Activated T-cell treated with anti-CD3 and anti-CD28 coated beads, Interleukin-2, amount 50 U/mL, for 72 hours (primary cell): Measurements from ENCODE around the gene MRPS34. TPM values are rescaled to one million over a fixed set of nuclear protein-coding genes. Genes with fewer than 3 reads are reported as not detected.
A peak's percentile ranks its signal among the peaks of the same experiment; 100 is the strongest.

Experiments
- ATAC-seq, 2 donors: fragments of 150-1000 bp; cut with Tn5 transposase; replicated peaks in 1 of 2; 2 replicates each; pipeline ENCODE4 v1.10.0; 2021; ENCODE audit warnings: moderate library complexity in 2 of 2, mild to moderate bottlenecking in 1 of 2
- DNase-seq, 2 donors: peaks; one replicate each; pipeline ENCODE4 v3.0.0; 2021 to 2022; ENCODE audit warnings: mixed read lengths in 1 of 2
- H3K27ac Mint-ChIP-seq: one replicate; pipeline ENCODE4 v1.8.0; 2022; ENCODE audit warnings: mild to moderate bottlenecking, moderate library complexity, mixed read lengths
- H3K27me3 Mint-ChIP-seq: one replicate; pipeline ENCODE4 v1.8.0; 2022; ENCODE audit warnings: low read depth, mixed read lengths
- H3K36me3 Mint-ChIP-seq, 2 donors: one replicate each; pipeline ENCODE4 v1.8.0; 2022; ENCODE audit warnings: mixed read lengths in 2 of 2, mild to moderate bottlenecking in 1 of 2; ENCODE audit not compliant: insufficient read depth in 2 of 2
- H3K4me1 Mint-ChIP-seq: one replicate; pipeline ENCODE4 v1.8.0; 2022; ENCODE audit warnings: low read depth, mixed read lengths
- H3K4me3 Mint-ChIP-seq, 2 donors: one replicate each; pipeline ENCODE4 v1.8.0; 2022; ENCODE audit warnings: mild to moderate bottlenecking in 2 of 2, mixed read lengths in 2 of 2, moderate library complexity in 2 of 2
- H3K9me3 Mint-ChIP-seq, 2 donors: one replicate each; pipeline ENCODE4 v1.8.0; 2022; ENCODE audit warnings: mixed read lengths in 2 of 2
- total RNA-seq, 2 donors: library from RNA; stranded (reverse); gene quantifications; one replicate each; pipeline ENCODE4 v1.2.3, GENCODE V29; 2022

MRPS34 gene
- total RNA-seq, result 100 to 1,000 TPM in 1 of 2 donors, 10 to 100 TPM in 1; 86.0 to 123 TPM

GRCh38 chr16:1772908-1773702 is at the start of gene MRPS34:
Gene MRPS34, minus strand, starts transcription at chr16:1773134. Its CDS starts 15 bp downstream, at chr16:1773119.
- peak; percentile 64 to 70 for ATAC-seq
- Mint-ChIP-seq H3K27me3 (no peaks in the 10 kb centered on the region), H3K4me1 (peaks cover 14% of the 10 kb centered on the region), H3K27ac (peak within 1 kb of the TSS; percentile 95), H3K4me3 (peak within 1 kb of the TSS; percentile 95 to 100), H3K36me3 (peaks cover 4 to 6% of the 10 kb centered on the region in 2 donors), H3K9me3 (no peaks in the 10 kb centered on the region)
- peak; percentile 87 to 89 for DNase-seq

GRCh38 chr16:1821861-1822611 is 49.1 kb upstream of the MRPS34 start:
- Mint-ChIP-seq H3K27me3 (no peaks in the 10 kb centered on the region), H3K4me1 (peaks cover 8% of the 10 kb centered on the region), H3K9me3 (no peaks in the 10 kb centered on the region), H3K4me3 (no peak overlapping the region), H3K27ac (no peak overlapping the region), H3K36me3 (peaks cover 0 to 2% of the 10 kb centered on the region in 2 donors)
- no peak for DNase-seq
- ATAC-seq, result no peak

DNA sequence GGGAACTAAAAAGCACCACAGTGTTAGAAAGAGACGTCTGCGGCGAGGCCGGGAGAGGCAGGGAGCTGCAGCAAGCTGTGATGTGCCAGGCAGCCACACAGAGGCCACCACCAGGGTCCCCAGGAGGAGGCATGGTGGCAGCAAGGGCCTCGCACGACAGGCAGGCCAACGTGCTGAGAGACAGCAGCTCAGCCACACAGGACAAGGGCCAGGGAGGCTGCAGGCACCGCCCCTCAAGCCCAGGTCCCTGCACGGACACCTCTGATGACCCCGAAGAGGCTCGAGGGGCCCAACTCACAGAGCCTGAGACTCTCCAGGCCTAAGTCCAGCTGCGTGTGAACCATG is 48.0 kb upstream of the MRPS34 start:
- Mint-ChIP-seq H3K27me3 (no peaks in the 10 kb centered on the region), H3K4me3 (no peak overlapping the region), H3K27ac (no peak overlapping the region), H3K36me3 (no peaks in the 10 kb centered on the region), H3K9me3 (no peaks in the 10 kb centered on the region), H3K4me1 (peaks cover 8% of the 10 kb centered on the region)
- ATAC-seq (no peak), DNase-seq (no peak)

GRCh38 chr16:1820096-1820945 is 47.4 kb upstream of the MRPS34 start:
- H3K27ac Mint-ChIP-seq, result no peak overlapping the region
- DNase-seq (no peak), ATAC-seq (no peak)
- no peak overlapping the region for H3K4me3 Mint-ChIP-seq
- H3K9me3 Mint-ChIP-seq, result no peaks in the 10 kb centered on the region
- H3K4me1 Mint-ChIP-seq, result peaks cover 8% of the 10 kb centered on the region
- H3K27me3 Mint-ChIP-seq, result no peaks in the 10 kb centered on the region
- H3K36me3 Mint-ChIP-seq, result no peaks in the 10 kb centered on the region

- Mint-ChIP-seq H3K27me3 (no peaks in the 10 kb centered on the region), H3K4me3 (no peak overlapping the region), H3K4me1 (peaks cover 4% of the 10 kb centered on the region), H3K9me3 (no peaks in the 10 kb centered on the region), H3K27ac (no peak overlapping the region), H3K36me3 (no peaks in the 10 kb centered on the region)
- ATAC-seq, result no peak
- no peak for DNase-seq
Observed at GRCh38 chr16:1819611-1820010, 46.7 kb upstream of the MRPS34 start.

- Mint-ChIP-seq H3K9me3 (no peaks in the 10 kb centered on the region), H3K4me3 (no peak overlapping the region), H3K4me1 (no peaks in the 10 kb centered on the region), H3K36me3 (no peaks in the 10 kb centered on the region), H3K27ac (no peak overlapping the region), H3K27me3 (no peaks in the 10 kb centered on the region)
- DNase-seq (no peak), ATAC-seq (no peak)
Observed at GRCh38 chr16:1818873-1819525, 46.1 kb upstream of the MRPS34 start.

- Mint-ChIP-seq H3K27ac (no peak overlapping the region), H3K27me3 (no peaks in the 10 kb centered on the region), H3K9me3 (no peaks in the 10 kb centered on the region)
Observed at GRCh38 chr16:1818204-1818872, 45.4 kb upstream of the MRPS34 start.

GRCh38 chr16:1817716-1818115 is 44.8 kb upstream of the MRPS34 start:
- no peaks in the 10 kb centered on the region for H3K36me3 Mint-ChIP-seq
- ATAC-seq (no peak), DNase-seq (no peak)
- no peaks in the 10 kb centered on the region for H3K4me1 Mint-ChIP-seq
- no peak overlapping the region for H3K4me3 Mint-ChIP-seq
- no peaks in the 10 kb centered on the region for H3K27me3 Mint-ChIP-seq
- H3K27ac Mint-ChIP-seq, result no peak overlapping the region
- H3K9me3 Mint-ChIP-seq, result no peaks in the 10 kb centered on the region

More at GRCh38 chr16:1818204-1818872, 45.4 kb upstream of the MRPS34 start:
- DNase-seq, result no peak
- ATAC-seq, result no peak
- H3K36me3 Mint-ChIP-seq, result no peaks in the 10 kb centered on the region
- H3K4me3 Mint-ChIP-seq, result no peak overlapping the region
- no peaks in the 10 kb centered on the region for H3K4me1 Mint-ChIP-seq

DNA sequence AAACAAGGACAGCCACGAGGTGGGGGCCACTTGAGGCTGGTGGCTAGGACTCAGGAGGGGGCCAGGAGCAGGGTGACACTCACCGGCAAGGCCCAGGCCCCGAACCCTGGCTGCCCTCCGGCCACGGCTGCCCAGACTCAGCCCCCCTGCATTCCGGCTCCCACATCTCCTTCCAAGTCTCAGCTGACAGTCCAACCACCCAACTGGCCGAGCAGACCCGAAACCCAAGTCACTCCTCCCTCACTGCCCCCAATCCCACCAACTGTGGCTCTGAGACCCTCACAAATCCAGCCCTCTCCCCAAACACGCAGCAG is 44.3 kb upstream of the MRPS34 start:
- no peak overlapping the region for H3K4me3 Mint-ChIP-seq
- no peak for DNase-seq
- H3K36me3 Mint-ChIP-seq, result no peaks in the 10 kb centered on the region
- H3K4me1 Mint-ChIP-seq, result peaks cover 4% of the 10 kb centered on the region
- H3K27me3 Mint-ChIP-seq, result no peaks in the 10 kb centered on the region
- no peaks in the 10 kb centered on the region for H3K9me3 Mint-ChIP-seq
- H3K27ac Mint-ChIP-seq, result no peak overlapping the region
- ATAC-seq, result no peak

- DNase-seq, result no peak
- no peak for ATAC-seq
- no peak overlapping the region for H3K4me3 Mint-ChIP-seq
- H3K4me1 Mint-ChIP-seq, result peaks cover 5% of the 10 kb centered on the region
- no peaks in the 10 kb centered on the region for H3K27me3 Mint-ChIP-seq
- H3K9me3 Mint-ChIP-seq, result no peaks in the 10 kb centered on the region
- no peaks in the 10 kb centered on the region for H3K36me3 Mint-ChIP-seq
- no peak overlapping the region for H3K27ac Mint-ChIP-seq
Observed at GRCh38 chr16:1816396-1817275, 43.7 kb upstream of the MRPS34 start.

DNA sequence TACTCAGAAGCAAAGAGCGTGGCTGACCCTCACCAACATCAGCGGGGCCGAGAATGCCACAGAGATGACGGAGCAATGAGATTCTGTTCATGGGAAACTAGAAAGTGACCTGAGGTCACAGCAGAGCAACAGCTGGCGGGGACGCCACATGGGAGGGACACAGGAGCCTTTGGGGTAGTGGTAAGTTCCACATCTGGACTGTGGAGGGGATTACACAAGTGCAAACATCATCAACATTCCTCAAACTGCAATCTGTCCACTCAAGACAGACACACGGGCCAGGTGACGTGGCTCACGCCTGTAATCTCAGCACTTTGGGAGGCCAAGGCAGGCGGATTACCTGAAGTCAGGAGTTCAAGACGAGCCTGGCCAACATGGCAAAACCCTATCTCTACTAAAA is 42.5 kb upstream of the MRPS34 start:
- no peak overlapping the region for H3K4me3 Mint-ChIP-seq
- no peaks in the 10 kb centered on the region for H3K36me3 Mint-ChIP-seq
- H3K27ac Mint-ChIP-seq, result no peak overlapping the region
- H3K9me3 Mint-ChIP-seq, result no peaks in the 10 kb centered on the region
- H3K27me3 Mint-ChIP-seq, result no peaks in the 10 kb centered on the region
- ATAC-seq (no peak), DNase-seq (no peak)
- peaks cover 5% of the 10 kb centered on the region for H3K4me1 Mint-ChIP-seq
